Measurements from ENCODE around the gene FXYD4. TPM values are rescaled to one million over a fixed set of nuclear protein-coding genes. Genes with fewer than 3 reads are reported as not detected.

FXYD4 gene
- total RNA-seq, 4 donors from 2014 or later = not detected

GRCh38 chr10:43376046-43376635 lies 4.7 kb downstream of the FXYD4 start:
- Histone ChIP-seq H3K27me3 (no peaks in the 10 kb centered on the region), H3K36me3 (no peaks in the 10 kb centered on the region), H3K4me3 (no peak overlapping the region), H3K27ac (no peak overlapping the region), H3K4me1 (peaks cover 0 to 4% (median 0%) of the 10 kb centered on the region in 4 donors), H3K9me3 (no peaks in the 10 kb centered on the region)
- no peak for DNase-seq (ENCODE audit: low spot score in 2 of 2)
- WGBS, 2 donors = 89 to 92% methylated on average over 9 of the region's 9 CpGs
- TF ChIP-seq CTCF (IDR thresholded peaks at IDR 0.05) (no peak), EP300 (IDR thresholded peaks at IDR 0.05) (no peak), POLR2A (IDR thresholded peaks at IDR 0.05) (no peak)

- DNase-seq (ENCODE audit: low spot score in 2 of 2) = no peak
- no peak overlapping the region for H3K4me3 ChIP-seq
- peaks cover 0 to 4% (median 0%) of the 10 kb centered on the region in 4 donors for H3K4me1 ChIP-seq
- H3K27me3 ChIP-seq = no peaks in the 10 kb centered on the region
- H3K9me3 ChIP-seq = no peaks in the 10 kb centered on the region
- TF ChIP-seq CTCF (IDR thresholded peaks at IDR 0.05) = no peak
- no peak for TF ChIP-seq POLR2A (IDR thresholded peaks at IDR 0.05)
- TF ChIP-seq EP300 (IDR thresholded peaks at IDR 0.05) = no peak
- no peak overlapping the region for H3K27ac ChIP-seq
- H3K36me3 ChIP-seq = no peaks in the 10 kb centered on the region
- WGBS, 2 donors = 44 to 62% methylated on average over 2 of the region's 2 CpGs
Observed at GRCh38 chr10:43376828-43377423, 5.5 kb downstream of the FXYD4 start.

- H3K9me3 ChIP-seq = no peaks in the 10 kb centered on the region
- no peak for DNase-seq (ENCODE audit: low spot score in 2 of 2)
- H3K4me1 ChIP-seq = peaks cover 0 to 4% (median 0%) of the 10 kb centered on the region in 4 donors
- TF ChIP-seq POLR2A (IDR thresholded peaks at IDR 0.05) (no peak), EP300 (IDR thresholded peaks at IDR 0.05) (no peak), CTCF (IDR thresholded peaks at IDR 0.05) (no peak)
- no peaks in the 10 kb centered on the region for H3K27me3 ChIP-seq
- no peak overlapping the region for H3K4me3 ChIP-seq
- H3K36me3 ChIP-seq = no peaks in the 10 kb centered on the region
- H3K27ac ChIP-seq = no peak overlapping the region
- 71 to 75% methylated on average over 12 to 13 of the region's 13 CpGs for WGBS, 2 donors
Observed at GRCh38 chr10:43377424-43377883, 6.0 kb downstream of the FXYD4 start.

GRCh38 chr10:43380610-43381222 lies 9.3 kb downstream of the FXYD4 start:
- 82 to 90% methylated on average over 5 of the region's 5 CpGs for WGBS, 2 donors
- DNase-seq (ENCODE audit: low spot score in 2 of 2) = no peak

More at GRCh38 chr10:43380610-43381222, 9.3 kb downstream of the FXYD4 start:
- H3K9me3 ChIP-seq = no peaks in the 10 kb centered on the region
- TF ChIP-seq EP300 (IDR thresholded peaks at IDR 0.05) = no peak
- no peak for TF ChIP-seq CTCF (IDR thresholded peaks at IDR 0.05)
- TF ChIP-seq POLR2A (IDR thresholded peaks at IDR 0.05) = no peak
- no peaks in the 10 kb centered on the region for H3K4me1 ChIP-seq
- no peak overlapping the region for H3K4me3 ChIP-seq
- H3K36me3 ChIP-seq = peaks cover 0 to 17% (median 2%) of the 10 kb centered on the region in 3 donors
- no peaks in the 10 kb centered on the region for H3K27me3 ChIP-seq
- no peak overlapping the region for H3K27ac ChIP-seq
